Astrocyte of the spinal cord (primary cell): ENCODE results near the gene DERL3.

ENCODE experiments used
- DNase-seq: peaks from one replicate; pipeline ENCODE4 v3.0.0; 2011; ENCODE audit warnings: low read depth, low spot score
- H3K4me3 ChIP-seq: 2 replicates; pipeline ENCODE4 v1.5.1; 2011; ENCODE audit warnings: low read depth, mild to moderate bottlenecking, low read length, moderate library complexity
- CTCF ChIP-seq: IDR thresholded peaks from 2 replicates; pipeline ENCODE4 v1.5.1; 2012; ENCODE audit warnings: low read depth, mild to moderate bottlenecking, low read length, inconsistent platforms
- in situ Hi-C: cut with HindIII; loops from 2 replicates; pipeline ENCODE4 v1.10.0; 2017; ENCODE audit warnings: low sequenced_read_pairs

The DERL3 gene

GRCh38 chr22:23847310-23847920 is 8.6 kb upstream of the DERL3 start:
- in situ Hi-C loops, result no loop called here
- DNase-seq, result no peak
- H3K4me3 ChIP-seq, result no peak overlapping the region
- TF ChIP-seq CTCF, result no peak

DNA sequence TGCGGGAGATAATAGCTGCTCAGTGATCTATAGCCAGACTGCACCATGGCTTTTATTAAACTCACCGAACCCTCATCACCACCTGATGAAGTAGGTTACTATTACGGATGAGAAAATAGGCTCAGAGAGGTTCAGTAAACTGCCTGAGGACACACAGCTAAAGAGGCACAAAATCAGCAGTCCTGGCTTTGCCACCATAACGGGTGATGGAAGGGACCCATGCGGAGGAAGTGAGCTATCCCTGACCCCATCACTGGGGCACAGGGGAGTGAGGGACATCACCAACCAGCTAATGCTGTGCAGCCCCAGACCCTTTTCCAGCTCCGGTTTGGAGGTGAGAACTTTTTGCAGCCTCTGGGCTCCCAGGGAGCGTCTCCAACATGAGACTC is 7.3 kb upstream of the DERL3 start:
- no peak overlapping the region for H3K4me3 ChIP-seq
- in situ Hi-C loops, result no loop called here
- no peak for TF ChIP-seq CTCF
- DNase-seq, result no peak

GRCh38 chr22:23845265-23846080 is 6.7 kb upstream of the DERL3 start:
- TF ChIP-seq CTCF, result no peak
- DNase-seq, result no peak
- in situ Hi-C loops, result no loop called here
- no peak overlapping the region for H3K4me3 ChIP-seq

- no peak overlapping the region for H3K4me3 ChIP-seq
- DNase-seq, result no peak
- TF ChIP-seq CTCF, result no peak
- in situ Hi-C loops, result no loop called here
Observed at GRCh38 chr22:23844739-23845202, 6.0 kb upstream of the DERL3 start.

DNA sequence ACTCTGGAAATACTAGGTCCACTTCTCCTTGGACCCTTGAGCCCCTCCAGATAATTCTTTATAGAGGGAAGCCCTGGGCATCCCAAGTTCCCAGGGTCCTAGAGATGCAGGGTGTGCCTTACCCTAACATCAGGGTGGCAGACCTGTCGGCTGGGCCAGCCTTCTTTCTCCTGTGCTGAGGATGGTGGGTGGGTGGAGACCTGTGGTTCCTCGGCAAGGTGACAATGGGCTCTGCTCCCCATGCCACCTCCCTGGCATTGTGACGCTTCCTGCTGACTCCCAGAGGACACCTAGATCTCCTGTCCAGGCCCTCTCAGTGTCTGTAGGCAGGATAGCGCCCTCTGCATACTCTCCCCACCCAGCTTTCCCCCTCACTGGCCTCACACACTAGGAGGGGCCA is 3.8 kb upstream of the DERL3 start:
- no peak for TF ChIP-seq CTCF
- in situ Hi-C loops, result no loop called here
- no peak for DNase-seq
- no peak overlapping the region for H3K4me3 ChIP-seq

GRCh38 chr22:23841736-23842445 is 3.1 kb upstream of the DERL3 start:
- H3K4me3 ChIP-seq, result no peak overlapping the region
- no peak for TF ChIP-seq CTCF
- in situ Hi-C loops, result no loop called here
- no peak for DNase-seq
